Measurements from ENCODE around the gene BIN2.
A peak's percentile ranks its signal among the peaks of the same experiment; 100 is the strongest.

The BIN2 gene

DNA sequence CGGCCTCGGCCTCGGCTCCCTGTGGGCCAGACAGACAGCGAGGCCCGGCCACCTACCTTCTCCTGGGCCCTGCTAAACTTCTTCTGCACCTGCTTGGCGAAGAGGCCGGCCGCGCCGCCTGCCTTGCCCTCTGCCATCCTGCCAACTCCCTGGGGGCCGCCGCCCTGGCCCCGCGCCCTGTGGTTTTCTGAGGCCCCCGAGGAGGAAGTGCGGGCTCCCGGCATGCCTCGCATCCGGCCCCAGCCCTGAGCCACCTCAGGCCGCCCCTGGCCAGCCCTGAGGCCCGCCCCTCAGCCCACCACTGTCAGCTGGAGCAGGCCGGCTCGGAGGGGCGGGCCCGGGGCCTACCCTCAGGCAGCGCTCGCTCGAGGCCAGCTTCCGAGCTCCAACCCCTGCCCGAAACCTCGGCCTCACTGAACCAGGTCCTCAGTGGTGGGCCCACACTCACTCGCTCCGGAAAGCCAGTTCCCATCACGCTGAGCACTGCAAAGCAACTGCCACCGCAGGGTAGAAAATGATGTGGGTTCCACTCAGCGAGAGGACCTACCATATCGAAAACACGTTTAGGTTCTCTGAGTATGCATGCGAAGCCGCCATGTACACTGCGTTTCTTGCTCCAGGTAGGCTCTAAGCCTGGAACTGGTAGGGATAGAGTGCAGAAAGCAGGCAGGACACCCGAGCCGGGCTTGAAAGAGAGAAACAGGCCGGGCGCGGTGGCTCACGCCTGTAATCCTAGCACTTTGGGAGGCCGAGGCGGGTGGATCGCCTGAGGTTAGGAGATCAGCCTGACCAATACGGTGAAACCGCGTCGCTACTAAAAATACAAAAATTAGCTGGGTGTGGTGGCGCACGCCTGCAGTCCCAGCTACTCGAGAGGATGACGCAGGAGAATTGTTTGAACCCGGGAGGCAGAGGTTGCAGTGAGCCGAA, at the start of gene BIN2:
TSS of gene BIN2 (minus strand) at position 209 of the 930 bp plus-strand sequence. CDS start at position 137, 72 bp downstream.
- Histone ChIP-seq H3K4me3 (no peak within 1 kb of the TSS), H3K9me3 (ENCODE audit: low read depth, low read length) (no peaks in the 10 kb centered on the region), H3K36me3 (ENCODE audit: insufficient read depth, low read length) (no peaks in the 10 kb centered on the region), H3K27ac (no peak within 1 kb of the TSS), H3K9ac (ENCODE audit: insufficient read length) (no peak within 1 kb of the TSS)
- DNase-seq (ENCODE audit: low read depth, low spot score), result no peak
- TF ChIP-seq FOXP2 (optimal IDR thresholded peaks at IDR 0.05; ENCODE audit: control extremely low read depth, extremely low read length, insufficient read depth), result no peak
- TF ChIP-seq EZH2 (IDR thresholded peaks at IDR 0.05), result no peak
- no peak for TF ChIP-seq POLR2AphosphoS5 (IDR thresholded peaks at IDR 0.05; ENCODE audit: borderline replicate concordance, low read depth, low read length)

DNA sequence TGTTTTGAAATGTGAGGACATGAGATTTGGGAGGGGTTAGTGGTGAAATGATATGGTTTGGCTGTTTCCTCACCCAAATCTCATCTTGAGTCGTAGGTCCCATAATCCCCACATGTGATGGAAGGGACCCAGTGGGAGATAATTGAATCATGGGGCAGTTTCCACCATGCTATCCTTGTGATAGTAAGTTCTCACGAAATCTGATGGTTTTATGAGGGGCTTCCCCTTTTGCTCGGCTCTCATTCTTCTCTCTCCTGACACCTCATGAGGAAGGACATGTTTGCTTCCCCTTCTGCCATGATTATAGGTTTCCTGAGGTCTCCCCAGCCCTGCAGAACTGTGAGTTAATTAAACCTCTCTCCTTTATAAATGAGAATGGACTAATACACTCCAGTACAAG, 49.2 kb upstream of the BIN2 start:
- H3K27ac ChIP-seq, result no peak overlapping the region
- DNase-seq (ENCODE audit: low read depth, low spot score), result no peak

DNA sequence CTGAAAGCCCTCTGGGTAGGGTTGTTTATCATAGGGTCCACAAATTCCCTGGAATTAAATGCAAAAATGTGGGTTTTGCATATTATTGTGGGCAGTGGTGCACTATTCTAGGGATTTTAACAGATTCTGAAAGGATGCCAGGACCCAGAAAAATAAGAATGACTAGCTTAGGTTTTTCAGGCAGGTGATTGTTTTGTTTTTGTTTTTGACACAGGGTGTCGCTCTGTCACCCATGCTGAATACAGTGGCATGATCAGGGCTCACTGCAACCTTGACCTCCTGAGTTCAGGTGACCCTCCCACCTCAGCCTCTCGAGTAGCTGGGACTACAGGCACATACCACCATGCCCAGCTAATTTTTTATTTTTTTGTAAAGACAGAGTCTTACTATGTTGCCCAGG, 48.0 kb upstream of the BIN2 start:
- H3K9me3 ChIP-seq (ENCODE audit: low read depth, low read length), result no peaks in the 10 kb centered on the region
- no peak overlapping the region for H3K4me3 ChIP-seq
- H3K36me3 ChIP-seq (ENCODE audit: insufficient read depth, low read length), result no peaks in the 10 kb centered on the region; the same call in 1 of the 2 replicates
- no peak for TF ChIP-seq EZH2 (IDR thresholded peaks at IDR 0.05)
- TF ChIP-seq POLR2AphosphoS5 (IDR thresholded peaks at IDR 0.05; ENCODE audit: borderline replicate concordance, low read depth, low read length), result no peak
- TF ChIP-seq FOXP2 (optimal IDR thresholded peaks at IDR 0.05; ENCODE audit: control extremely low read depth, extremely low read length, insufficient read depth), result no peak
- H3K9ac ChIP-seq (ENCODE audit: insufficient read length), result no peak overlapping the region
- no peak for DNase-seq (ENCODE audit: low read depth, low spot score)
- H3K27ac ChIP-seq, result no peak overlapping the region

More for the DNA sequence above, 49.2 kb upstream of the BIN2 start:
- no peak for TF ChIP-seq FOXP2 (optimal IDR thresholded peaks at IDR 0.05; ENCODE audit: control extremely low read depth, extremely low read length, insufficient read depth)
- no peak for TF ChIP-seq POLR2AphosphoS5 (IDR thresholded peaks at IDR 0.05; ENCODE audit: borderline replicate concordance, low read depth, low read length)
- no peak for TF ChIP-seq EZH2 (IDR thresholded peaks at IDR 0.05)
- H3K9me3 ChIP-seq (ENCODE audit: low read depth, low read length), result no peaks in the 10 kb centered on the region
- H3K4me3 ChIP-seq, result no peak overlapping the region
- H3K9ac ChIP-seq (ENCODE audit: insufficient read length), result no peak overlapping the region
- H3K36me3 ChIP-seq (ENCODE audit: insufficient read depth, low read length), result no peaks in the 10 kb centered on the region; the same call in 1 of the 2 replicates

DNA sequence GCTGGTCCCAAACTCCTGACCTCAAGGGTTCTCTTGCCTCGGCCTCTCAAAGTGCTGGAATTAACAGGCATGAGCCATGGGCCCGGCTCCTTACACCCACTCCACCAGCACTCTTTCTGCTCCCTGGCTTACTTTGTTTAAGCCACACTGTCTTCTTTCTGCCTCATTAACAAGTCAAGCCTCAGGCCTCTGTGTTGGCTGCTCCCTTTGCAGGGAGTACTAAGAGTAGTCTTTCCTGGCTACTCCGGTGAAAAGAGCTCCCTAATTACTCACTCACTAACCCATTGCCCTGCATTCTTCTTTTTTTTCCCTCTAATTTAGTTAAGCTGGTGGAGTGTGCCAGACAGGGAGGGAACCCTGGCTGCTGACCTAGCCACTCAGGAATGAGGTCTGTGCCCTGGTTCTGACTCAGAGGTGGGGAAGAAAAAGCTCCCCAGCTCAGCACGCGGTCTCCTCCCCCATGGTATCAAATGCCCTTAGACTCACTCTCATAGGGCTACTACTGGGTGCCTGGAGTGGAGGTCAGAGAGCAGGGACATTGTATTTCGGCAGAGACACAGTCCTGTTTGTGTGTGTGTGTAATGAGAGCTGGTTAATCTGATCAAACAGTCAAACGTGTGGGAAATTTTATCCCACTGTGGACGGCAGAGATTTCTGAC, 47.5 kb upstream of the BIN2 start:
- Histone ChIP-seq H3K9me3 (ENCODE audit: low read depth, low read length) (no peaks in the 10 kb centered on the region), H3K36me3 (ENCODE audit: insufficient read depth, low read length) (no peaks in the 10 kb centered on the region), H3K4me3 (no peak overlapping the region), H3K27ac (0 out of 2 replicates have a peak overlapping the region, but pooled peaks have one; percentile 19), H3K9ac (ENCODE audit: insufficient read length) (peak overlapping the region; percentile 37)
- TF ChIP-seq FOXP2 (optimal IDR thresholded peaks at IDR 0.05; ENCODE audit: control extremely low read depth, extremely low read length, insufficient read depth), result no peak
- TF ChIP-seq EZH2 (IDR thresholded peaks at IDR 0.05), result no peak
- no peak for TF ChIP-seq POLR2AphosphoS5 (IDR thresholded peaks at IDR 0.05; ENCODE audit: borderline replicate concordance, low read depth, low read length)
- no peak for DNase-seq (ENCODE audit: low read depth, low spot score)

DNA sequence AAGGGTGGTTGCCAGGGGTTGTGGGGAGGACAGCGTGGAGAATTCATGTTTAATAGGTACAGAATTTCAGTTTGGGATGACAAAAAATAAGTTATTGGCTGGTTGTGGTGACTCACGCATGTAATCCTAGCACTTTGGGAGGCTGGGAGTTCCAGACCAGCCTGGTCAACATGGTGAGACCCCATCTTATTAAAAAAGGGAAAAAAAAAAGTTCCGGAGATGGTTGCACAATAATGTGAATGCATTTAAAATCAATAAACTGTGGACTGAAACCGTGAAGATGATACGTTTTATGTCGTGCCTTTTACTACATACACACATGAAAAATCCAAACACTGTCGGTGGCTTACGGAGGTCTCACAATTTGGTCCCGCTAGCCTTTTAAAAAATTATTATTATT, 46.7 kb upstream of the BIN2 start:
- H3K9me3 ChIP-seq (ENCODE audit: low read depth, low read length), result no peaks in the 10 kb centered on the region
- no peak overlapping the region for H3K27ac ChIP-seq
- no peak overlapping the region for H3K4me3 ChIP-seq
- no peak for DNase-seq (ENCODE audit: low read depth, low spot score)
- H3K9ac ChIP-seq (ENCODE audit: insufficient read length), result no peak overlapping the region
- H3K36me3 ChIP-seq (ENCODE audit: insufficient read depth, low read length), result no peaks in the 10 kb centered on the region
- no peak for TF ChIP-seq FOXP2 (optimal IDR thresholded peaks at IDR 0.05; ENCODE audit: control extremely low read depth, extremely low read length, insufficient read depth)
- TF ChIP-seq EZH2 (IDR thresholded peaks at IDR 0.05), result no peak
- no peak for TF ChIP-seq POLR2AphosphoS5 (IDR thresholded peaks at IDR 0.05; ENCODE audit: borderline replicate concordance, low read depth, low read length)

DNA sequence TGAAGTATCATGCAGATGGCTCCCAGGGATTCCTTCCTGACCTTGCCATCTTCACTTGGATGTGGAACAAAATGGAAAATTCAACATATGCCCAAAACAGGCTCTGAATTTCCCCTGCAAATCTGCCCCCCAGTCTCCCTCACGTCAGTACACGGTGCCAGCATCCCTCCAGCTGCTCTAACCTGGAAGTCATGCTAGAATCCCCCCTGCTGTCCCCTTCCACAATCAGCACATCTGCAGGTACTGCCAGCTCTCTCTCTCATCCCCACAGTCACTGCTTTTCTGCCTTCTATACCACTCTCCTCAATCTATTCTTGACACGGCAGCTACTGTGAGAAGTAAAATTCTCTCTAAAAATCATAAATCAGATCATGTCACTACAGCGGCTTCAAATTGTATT, 45.6 kb upstream of the BIN2 start:
- no peak for DNase-seq (ENCODE audit: low read depth, low spot score)
- H3K9me3 ChIP-seq (ENCODE audit: low read depth, low read length), result no peaks in the 10 kb centered on the region
- H3K36me3 ChIP-seq (ENCODE audit: insufficient read depth, low read length), result no peaks in the 10 kb centered on the region
- no peak overlapping the region for H3K27ac ChIP-seq
- H3K9ac ChIP-seq (ENCODE audit: insufficient read length), result no peak overlapping the region
- TF ChIP-seq EZH2 (IDR thresholded peaks at IDR 0.05), result no peak
- TF ChIP-seq FOXP2 (optimal IDR thresholded peaks at IDR 0.05; ENCODE audit: control extremely low read depth, extremely low read length, insufficient read depth), result no peak
- no peak for TF ChIP-seq POLR2AphosphoS5 (IDR thresholded peaks at IDR 0.05; ENCODE audit: borderline replicate concordance, low read depth, low read length)
- no peak overlapping the region for H3K4me3 ChIP-seq

DNA sequence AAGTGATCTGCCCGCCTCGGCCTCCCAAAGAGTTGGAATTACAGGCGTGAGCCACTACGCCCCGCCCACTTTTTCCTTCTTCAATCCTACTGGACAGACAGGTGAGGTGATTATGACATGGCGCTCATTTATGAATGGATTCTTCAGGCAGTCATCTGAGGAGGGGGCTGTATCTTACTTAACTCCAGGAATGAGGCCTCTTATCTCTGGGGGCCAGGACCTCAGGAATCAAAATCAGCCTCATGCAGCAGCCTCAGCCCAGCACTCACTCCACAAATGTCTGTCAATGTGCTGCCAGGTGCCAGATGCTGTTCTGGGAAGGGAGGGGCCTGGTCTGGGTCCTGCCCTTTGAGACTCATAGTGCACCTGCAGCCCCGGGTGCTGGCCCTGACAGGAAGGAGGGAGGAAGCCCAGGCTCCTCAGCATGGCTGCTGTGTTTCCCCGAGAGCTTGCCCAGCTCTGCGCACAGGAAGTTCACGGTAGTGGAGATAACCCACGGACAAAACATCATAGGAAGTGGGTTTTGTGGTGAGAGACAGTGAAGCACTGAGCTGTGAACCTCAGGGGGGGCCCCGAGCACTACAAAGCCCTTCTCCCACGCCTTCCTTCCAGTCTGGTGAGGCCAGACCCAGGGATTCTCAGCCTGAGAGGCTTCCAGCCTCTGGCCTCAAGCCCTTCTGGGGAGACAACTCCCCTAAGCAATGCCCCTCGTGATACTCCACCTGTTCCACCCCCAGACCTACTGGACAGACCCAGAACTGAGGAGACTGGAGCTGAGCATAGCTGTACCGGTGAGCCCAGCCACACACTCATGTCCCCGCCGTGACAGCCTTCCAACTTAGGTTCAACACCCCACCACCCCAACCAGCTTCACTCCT, 44.9 kb upstream of the BIN2 start:
- no peak for TF ChIP-seq EZH2 (IDR thresholded peaks at IDR 0.05)
- TF ChIP-seq FOXP2 (optimal IDR thresholded peaks at IDR 0.05; ENCODE audit: control extremely low read depth, extremely low read length, insufficient read depth), result no peak
- no peak for TF ChIP-seq POLR2AphosphoS5 (IDR thresholded peaks at IDR 0.05; ENCODE audit: borderline replicate concordance, low read depth, low read length)
- Histone ChIP-seq H3K36me3 (ENCODE audit: insufficient read depth, low read length) (no peaks in the 10 kb centered on the region), H3K9ac (ENCODE audit: insufficient read length) (no peak overlapping the region), H3K9me3 (ENCODE audit: low read depth, low read length) (no peaks in the 10 kb centered on the region), H3K27ac (no peak overlapping the region), H3K4me3 (no peak overlapping the region)
- DNase-seq (ENCODE audit: low read depth, low spot score), result no peak
